ENCODE measurements around the gene NTN3. TPM values are rescaled to one million over a fixed set of nuclear protein-coding genes. Genes with fewer than 3 reads are reported as not detected.

The NTN3 gene
- total RNA-seq, 6 donors from 2014 or later, result not detected

DNA sequence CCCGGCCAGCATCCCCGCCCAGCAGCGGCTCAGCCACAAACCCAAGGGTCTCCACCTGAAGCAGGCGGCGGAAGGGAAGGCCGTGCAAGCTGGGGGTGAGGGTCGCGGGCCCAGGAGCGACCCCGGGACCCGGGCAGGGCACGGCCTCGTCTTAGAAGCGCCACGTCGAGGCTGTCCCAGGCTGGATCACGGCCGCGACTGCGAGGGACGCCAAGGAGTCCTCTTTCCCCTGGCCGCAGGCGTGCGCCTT is 42.4 kb upstream of the NTN3 start:
- Histone ChIP-seq H3K4me3 (peak overlapping the region; percentile 51 to 98 (median 90)), H3K4me1 (peaks cover 7 to 29% (median 20%) of the 10 kb centered on the region in 4 donors), H3K9me3 (no peaks in the 10 kb centered on the region), H3K27me3 (no peaks in the 10 kb centered on the region), H3K36me3 (peaks cover 0 to 12% (median 4%) of the 10 kb centered on the region in 4 donors), H3K27ac (peak overlapping the region; percentile 60 to 83 (median 82))
- WGBS, 2 donors, result 0 to 1% methylated on average over 6 to 16 of the region's 24 CpGs
- TF ChIP-seq POLR2A (IDR thresholded peaks at IDR 0.05) (no peak), POLR2AphosphoS5 (IDR thresholded peaks at IDR 0.05) (no peak)
- TF ChIP-seq, protein P1, sequence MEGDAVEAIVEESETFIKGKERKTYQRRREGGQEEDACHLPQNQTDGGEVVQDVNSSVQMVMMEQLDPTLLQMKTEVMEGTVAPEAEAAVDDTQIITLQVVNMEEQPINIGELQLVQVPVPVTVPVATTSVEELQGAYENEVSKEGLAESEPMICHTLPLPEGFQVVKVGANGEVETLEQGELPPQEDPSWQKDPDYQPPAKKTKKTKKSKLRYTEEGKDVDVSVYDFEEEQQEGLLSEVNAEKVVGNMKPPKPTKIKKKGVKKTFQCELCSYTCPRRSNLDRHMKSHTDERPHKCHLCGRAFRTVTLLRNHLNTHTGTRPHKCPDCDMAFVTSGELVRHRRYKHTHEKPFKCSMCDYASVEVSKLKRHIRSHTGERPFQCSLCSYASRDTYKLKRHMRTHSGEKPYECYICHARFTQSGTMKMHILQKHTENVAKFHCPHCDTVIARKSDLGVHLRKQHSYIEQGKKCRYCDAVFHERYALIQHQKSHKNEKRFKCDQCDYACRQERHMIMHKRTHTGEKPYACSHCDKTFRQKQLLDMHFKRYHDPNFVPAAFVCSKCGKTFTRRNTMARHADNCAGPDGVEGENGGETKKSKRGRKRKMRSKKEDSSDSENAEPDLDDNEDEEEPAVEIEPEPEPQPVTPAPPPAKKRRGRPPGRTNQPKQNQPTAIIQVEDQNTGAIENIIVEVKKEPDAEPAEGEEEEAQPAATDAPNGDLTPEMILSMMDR (IDR thresholded peaks at IDR 0.05), result peak in 3 of 6 experiments; percentile 3 to 7 (median 5)
- no peak for DNase-seq
- peak in 1 of 2 donors; percentile 68 for ATAC-seq (ENCODE audit: low FRiP score in 2 of 2)

DNA sequence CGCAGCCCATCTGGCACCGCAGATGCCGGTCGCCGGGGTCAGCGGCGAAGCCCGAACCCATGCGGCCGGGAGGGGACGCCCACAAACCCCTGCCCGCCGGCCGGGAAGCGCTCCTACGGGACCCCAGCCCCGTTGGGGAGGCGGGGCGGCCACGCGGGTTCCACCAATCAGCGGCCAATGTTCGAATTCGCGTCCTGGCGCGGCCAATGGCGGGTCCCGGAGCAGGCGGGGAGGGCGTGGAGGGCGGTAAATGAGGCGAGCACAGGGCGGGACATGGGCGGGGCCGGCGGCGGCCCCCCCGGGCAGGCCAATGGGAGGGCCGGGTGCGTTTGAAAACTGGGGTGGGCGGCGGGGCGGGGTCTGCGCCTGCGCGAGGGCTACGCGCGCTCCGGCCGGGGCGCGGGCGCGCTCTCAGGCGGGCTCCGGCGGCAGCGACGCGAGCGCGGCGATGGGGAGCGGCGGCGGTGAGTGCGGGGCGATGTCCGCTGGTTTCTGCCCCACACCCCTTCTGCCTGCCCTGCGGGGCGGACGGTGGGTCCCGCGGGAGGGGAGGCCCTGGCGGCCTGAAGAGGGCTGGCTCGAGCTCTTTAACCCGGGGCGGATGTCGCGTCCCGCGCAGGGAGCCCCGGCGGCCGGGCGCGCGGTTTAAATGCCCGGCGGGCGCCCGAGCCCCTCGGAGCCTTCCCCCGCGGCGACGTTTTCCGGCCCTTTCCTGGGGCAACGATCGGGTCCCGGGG is 41.9 kb upstream of the NTN3 start, which contains the start of gene CCNF:
CCNF (plus strand) TSS at position 414 of the 737 bp plus-strand sequence; CDS start at position 449, 35 bp downstream.
- Histone ChIP-seq H3K4me3 (peak within 1 kb of the TSS; percentile 85 to 98 (median 94)), H3K36me3 (peaks cover 0 to 12% (median 4%) of the 10 kb centered on the region in 4 donors), H3K9me3 (no peaks in the 10 kb centered on the region), H3K27ac (peak within 1 kb of the TSS; percentile 60 to 83 (median 82)), H3K27me3 (no peaks in the 10 kb centered on the region), H3K4me1 (peaks cover 7 to 29% (median 20%) of the 10 kb centered on the region in 4 donors)
- peak; percentile 97 to 100 for DNase-seq
- TF ChIP-seq POLR2A (IDR thresholded peaks at IDR 0.05) (peak in 3 of 4 donors; percentile 17 to 64 (median 47)), POLR2AphosphoS5 (IDR thresholded peaks at IDR 0.05) (peak; percentile 36 to 49), EP300 (IDR thresholded peaks at IDR 0.05) (no peak)
- TF ChIP-seq, protein P1 (IDR thresholded peaks at IDR 0.05), result peak in 4 of 6 experiments; percentile 17 to 53 (median 40)
- WGBS, 2 donors, result 0% methylated on average over 6 to 22 of the region's 103 CpGs
- ATAC-seq (ENCODE audit: low FRiP score in 2 of 2), result peak; percentile 97 to 98

DNA sequence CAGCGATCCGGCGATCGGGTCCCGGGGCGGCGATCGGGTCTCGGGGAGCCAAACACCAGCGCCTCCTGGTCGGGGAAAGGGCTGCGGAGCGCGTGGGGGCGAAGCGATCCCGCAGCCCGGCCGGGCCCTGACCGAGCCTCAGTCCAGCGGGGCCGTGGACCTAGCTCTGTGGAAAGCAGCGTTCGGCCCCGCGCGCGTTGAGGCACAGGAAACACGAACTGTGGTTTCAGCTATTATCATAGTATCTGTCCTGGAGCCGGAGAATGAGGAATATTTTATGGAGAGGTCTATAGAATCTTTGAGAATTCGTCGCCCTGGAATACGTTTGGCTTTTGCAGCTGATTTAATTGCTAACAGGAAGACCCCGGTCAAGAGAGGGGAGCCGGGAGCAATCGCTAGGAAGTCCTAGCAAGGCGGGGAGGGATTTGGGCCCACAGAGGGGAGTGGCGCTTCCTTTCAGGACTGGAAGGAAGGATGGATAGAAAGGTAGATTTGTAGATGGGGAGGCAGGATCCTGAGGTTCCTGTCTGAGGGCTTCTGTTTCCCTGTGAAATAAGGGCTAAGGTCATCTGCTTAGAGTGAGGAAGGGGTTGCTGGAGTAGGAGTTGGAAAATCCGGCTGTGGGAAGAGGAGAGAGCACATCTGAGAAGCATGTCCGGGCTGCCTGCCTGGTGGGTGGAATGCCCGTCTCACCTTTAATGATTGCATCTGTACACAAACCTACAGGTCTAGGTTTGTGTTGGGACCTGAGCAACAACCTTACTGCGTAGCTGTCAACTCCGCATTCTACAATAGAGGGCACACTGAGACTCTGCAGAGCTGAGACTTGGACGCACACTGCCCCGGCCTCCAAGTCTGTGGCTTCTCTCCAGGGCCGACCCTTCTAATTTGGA is 41.1 kb upstream of the NTN3 start:
- Histone ChIP-seq H3K36me3 (peaks cover 0 to 12% (median 4%) of the 10 kb centered on the region in 4 donors), H3K27me3 (no peaks in the 10 kb centered on the region), H3K27ac (peak overlapping the region; percentile 20 to 83 (median 48)), H3K4me1 (peaks cover 7 to 29% (median 20%) of the 10 kb centered on the region in 4 donors), H3K4me3 (peak overlapping the region; percentile 85 to 98 (median 94)), H3K9me3 (no peaks in the 10 kb centered on the region)
- ATAC-seq (ENCODE audit: low FRiP score in 2 of 2), result peak in 1 of 2 donors; percentile 33
- DNase-seq, result no peak
- WGBS, 2 donors, result 4 to 6% methylated on average over 21 to 39 of the region's 46 CpGs
- no peak for TF ChIP-seq POLR2AphosphoS5 (IDR thresholded peaks at IDR 0.05)
- no peak for TF ChIP-seq EP300 (IDR thresholded peaks at IDR 0.05)
- TF ChIP-seq, protein P1 (IDR thresholded peaks at IDR 0.05), result no peak
- no peak for TF ChIP-seq POLR2A (IDR thresholded peaks at IDR 0.05)

DNA sequence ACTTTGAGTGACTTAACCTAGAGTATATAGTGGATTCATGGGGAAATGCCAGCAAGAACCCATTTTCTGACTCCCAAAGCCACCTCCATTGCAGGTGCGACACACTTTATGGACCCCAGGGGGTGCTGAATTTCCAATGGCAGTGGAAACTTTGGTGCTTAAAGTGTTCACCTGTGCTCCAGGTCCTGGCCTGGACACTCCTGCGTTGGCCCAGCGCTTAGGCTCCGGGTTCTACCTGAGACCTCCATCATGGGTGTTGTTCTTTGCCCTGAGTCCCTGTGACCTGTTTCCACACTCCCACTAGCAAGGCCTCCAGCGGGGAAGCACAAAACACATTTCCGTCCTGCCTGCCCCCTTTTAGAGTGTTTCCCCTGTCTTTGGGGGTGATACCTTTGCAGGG is 38.8 kb upstream of the NTN3 start:
- H3K4me1 ChIP-seq, result peaks cover 7 to 23% (median 18%) of the 10 kb centered on the region in 4 donors
- TF ChIP-seq EP300 (IDR thresholded peaks at IDR 0.05) (no peak), POLR2A (IDR thresholded peaks at IDR 0.05) (no peak), POLR2AphosphoS5 (IDR thresholded peaks at IDR 0.05) (no peak)
- TF ChIP-seq, protein P1 (IDR thresholded peaks at IDR 0.05), result no peak
- 95 to 97% methylated on average over 6 of the region's 6 CpGs for WGBS, 2 donors
- ATAC-seq (ENCODE audit: low FRiP score in 2 of 2) (no peak), DNase-seq (no peak)
- peaks cover 0 to 21% (median 12%) of the 10 kb centered on the region in 4 donors for H3K36me3 ChIP-seq
- no peaks in the 10 kb centered on the region for H3K9me3 ChIP-seq
- no peak overlapping the region for H3K4me3 ChIP-seq
- H3K27ac ChIP-seq, result no peak overlapping the region
- H3K27me3 ChIP-seq, result no peaks in the 10 kb centered on the region
